Stomach (tissue), 4 donors: ENCODE results near the gene RHPN2.

Source experiments
- POLR2A ChIP-seq, 4 donors: fragments of 450-650 bp; IDR thresholded peaks; one replicate each; pipeline ENCODE4 v1.6.1; 2016; ENCODE audit warnings: antibody characterized with exemption in 4 of 4, control low read depth in 2 of 4, mild to moderate bottlenecking in 1 of 4, moderate library complexity in 1 of 4
- POLR2AphosphoS5 ChIP-seq, 3 donors: sonication (generic); formaldehyde crosslinking; IDR thresholded peaks; one replicate each; pipeline ENCODE4 v1.6.1; 2016; ENCODE audit warnings: antibody characterized with exemption in 3 of 3
- TF ChIP-seq, protein P1 (sequence below), 7 experiments: fragments of 450-650 bp in 4 of 7; fragments of 200-600 bp in 3 of 7; sonication (generic) in 3 of 7; IDR thresholded peaks; one replicate each; pipeline ENCODE4 v1.5.1; 2016 to 2019; ENCODE audit warnings: antibody characterized with exemption in 7 of 7, control low read depth in 2 of 7, mild to moderate bottlenecking in 1 of 7

DNA sequence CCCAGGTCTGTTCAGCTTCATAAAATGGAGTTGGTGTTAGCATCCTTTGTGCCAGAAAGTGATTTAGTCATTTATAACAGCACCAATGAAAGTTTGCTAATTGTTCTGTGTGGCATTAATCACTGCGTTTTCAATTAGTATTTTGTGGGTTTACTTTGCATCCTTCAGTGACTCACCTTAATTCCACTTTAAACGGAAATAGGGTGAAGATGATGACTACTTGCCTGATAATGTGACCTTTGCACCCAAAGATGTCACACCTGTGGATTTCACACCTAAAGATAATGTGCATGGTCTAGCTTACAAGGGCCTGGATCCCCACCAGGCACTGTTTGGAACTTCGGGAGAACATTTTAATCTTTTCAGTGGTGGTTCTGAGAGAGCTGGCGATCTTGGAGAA lies 31.3 kb upstream of the RHPN2 start:
- TF ChIP-seq POLR2A (IDR thresholded peaks at IDR 0.05) (no peak), POLR2AphosphoS5 (IDR thresholded peaks at IDR 0.05) (no peak)
- TF ChIP-seq, protein P1, sequence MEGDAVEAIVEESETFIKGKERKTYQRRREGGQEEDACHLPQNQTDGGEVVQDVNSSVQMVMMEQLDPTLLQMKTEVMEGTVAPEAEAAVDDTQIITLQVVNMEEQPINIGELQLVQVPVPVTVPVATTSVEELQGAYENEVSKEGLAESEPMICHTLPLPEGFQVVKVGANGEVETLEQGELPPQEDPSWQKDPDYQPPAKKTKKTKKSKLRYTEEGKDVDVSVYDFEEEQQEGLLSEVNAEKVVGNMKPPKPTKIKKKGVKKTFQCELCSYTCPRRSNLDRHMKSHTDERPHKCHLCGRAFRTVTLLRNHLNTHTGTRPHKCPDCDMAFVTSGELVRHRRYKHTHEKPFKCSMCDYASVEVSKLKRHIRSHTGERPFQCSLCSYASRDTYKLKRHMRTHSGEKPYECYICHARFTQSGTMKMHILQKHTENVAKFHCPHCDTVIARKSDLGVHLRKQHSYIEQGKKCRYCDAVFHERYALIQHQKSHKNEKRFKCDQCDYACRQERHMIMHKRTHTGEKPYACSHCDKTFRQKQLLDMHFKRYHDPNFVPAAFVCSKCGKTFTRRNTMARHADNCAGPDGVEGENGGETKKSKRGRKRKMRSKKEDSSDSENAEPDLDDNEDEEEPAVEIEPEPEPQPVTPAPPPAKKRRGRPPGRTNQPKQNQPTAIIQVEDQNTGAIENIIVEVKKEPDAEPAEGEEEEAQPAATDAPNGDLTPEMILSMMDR (IDR thresholded peaks at IDR 0.05): no peak
